Measurements from ENCODE around the gene FAM184A. TPM values are rescaled to one million over a fixed set of nuclear protein-coding genes. Genes with fewer than 3 reads are reported as not detected.

Gene FAM184A
- total and polyA plus RNA-seq, 2 of the 8 experiments (the other 6 are each of a cell fraction or from before 2014, with no cell fraction given), result 6.3 to 11.3 TPM

- peaks cover 0 to 4% of the 10 kb centered on the region in 2 experiments; a peak in 1 of 4 replicates for H3K79me2 ChIP-seq (ENCODE audit: control insufficient read depth in 1 of 2, insufficient read depth in 2 of 2, low read length in 2 of 2)
- FAIRE-seq, result no peak
- no peak overlapping the region for H2BK20ac ChIP-seq (ENCODE audit: low read length)
- no peak overlapping the region for H2BK12ac ChIP-seq (ENCODE audit: low read depth, low read length)
- peaks cover 0 to 8% of the 10 kb centered on the region in 2 experiments; a peak in 2 of 4 replicates for H3K9me3 ChIP-seq (ENCODE audit: insufficient read depth in 2 of 2, low read depth in 1 of 2, low read length in 1 of 2)
- no peak overlapping the region for H3K4ac ChIP-seq (replicated peaks; ENCODE audit: insufficient read length, low read depth, low read length)
- ChIA-PET CTCF (ENCODE audit: partially characterized antibody) (interaction anchor here (1.0 kb wide), 1 partner anchor 11 kb away, joined by 3 read pairs; no protein-coding TSS in a partner anchor), POLR2A (ENCODE audit: partially characterized antibody) (no interaction called here)
- no peak overlapping the region for H2BK5ac ChIP-seq (ENCODE audit: low read depth, low read length)
- no peak overlapping the region for H2BK15ac ChIP-seq (ENCODE audit: low read length)
- H4K20me1 ChIP-seq (replicated peaks in 1 of 2; ENCODE audit: control insufficient read depth in 1 of 2, insufficient read depth in 2 of 2, low read length in 2 of 2), result no peaks in the 10 kb centered on the region
- no peak overlapping the region for H2AK5ac ChIP-seq (ENCODE audit: low read depth, low read length)
- no peaks in the 10 kb centered on the region for H3K27me3 ChIP-seq (replicated peaks in 1 of 4; ENCODE audit: control insufficient read depth in 3 of 4, extremely low read depth in 1 of 4, insufficient read depth in 3 of 4, low read length in 3 of 4)
- no peak overlapping the region for H3K4me3 ChIP-seq (ENCODE audit: extremely low read depth in 1 of 4, insufficient read depth in 2 of 4, low read depth in 3 of 4, low read length in 4 of 4)
- H3K18ac ChIP-seq (ENCODE audit: extremely low read depth, low read length), result no peak overlapping the region
- H3K14ac ChIP-seq (ENCODE audit: insufficient read length), result no peak overlapping the region
- H3K36me3 ChIP-seq (ENCODE audit: control insufficient read depth in 2 of 4, insufficient read depth in 4 of 4, low read length in 3 of 4), result no peaks in the 10 kb centered on the region
- H4K91ac ChIP-seq (replicated peaks; ENCODE audit: insufficient read length, low read length), result no peak overlapping the region
- H3K23ac ChIP-seq (ENCODE audit: insufficient read length), result no peak overlapping the region
- H2AFZ ChIP-seq (ENCODE audit: low read length), result no peak overlapping the region
- no peaks in the 10 kb centered on the region; the same call in 1 of the 2 replicates for H3K79me1 ChIP-seq (ENCODE audit: low read depth, low read length)
- H3K23me2 ChIP-seq (ENCODE audit: low read depth, low read length), result no peaks in the 10 kb centered on the region
- DNase-seq (ENCODE audit: low read depth in 1 of 2, low spot score in 2 of 2), result no peak
- H3K4me1 ChIP-seq (replicated peaks in 1 of 4; ENCODE audit: control insufficient read depth in 3 of 4, insufficient read depth in 4 of 4, low read length in 3 of 4), result no peaks in the 10 kb centered on the region
- H4K8ac ChIP-seq (ENCODE audit: extremely low read depth, insufficient read depth, low read length), result no peak overlapping the region
- no peak overlapping the region for H3K4me2 ChIP-seq (ENCODE audit: insufficient read depth in 1 of 2, low read depth in 2 of 2, low read length in 2 of 2)
- H3K9ac ChIP-seq (replicated peaks in 1 of 4; ENCODE audit: extremely low read depth in 1 of 4, low read depth in 3 of 4, low read length in 3 of 4), result no peak overlapping the region
- H3K27ac ChIP-seq (ENCODE audit: low read depth, low read length), result no peak overlapping the region
- H3K56ac ChIP-seq (replicated peaks; ENCODE audit: insufficient read length, low read depth, low read length), result no peak overlapping the region
- no peak overlapping the region for H4K5ac ChIP-seq (ENCODE audit: insufficient read length, low read depth, low read length)
- no peak overlapping the region for H2BK120ac ChIP-seq (replicated peaks; ENCODE audit: low read depth, low read length)
- TF ChIP-seq USF2 (IDR thresholded peaks at IDR 0.05; ENCODE audit: low read length) (no peak), ASH2L (IDR thresholded peaks at IDR 0.05; ENCODE audit: low read length) (no peak), MAX (IDR thresholded peaks at IDR 0.05) (no peak), SP4 (IDR thresholded peaks at IDR 0.05; ENCODE audit: low read length) (no peak), SRF (IDR thresholded peaks at IDR 0.05; ENCODE audit: low read depth, low read length) (no peak), CBX8 (IDR thresholded peaks at IDR 0.05; ENCODE audit: borderline replicate concordance, low read depth, low read length) (no peak), SIN3A (conservative IDR thresholded peaks at IDR 0.05 in 1 of 2, IDR thresholded peaks at IDR 0.05 in 1 of 2; ENCODE audit: low read depth in 1 of 2, low read length in 2 of 2) (no peak), TAF7 (optimal IDR thresholded peaks at IDR 0.05; ENCODE audit: borderline replicate concordance, low read depth, low read length) (no peak)
Observed at GRCh38 chr6:118945217-118945616, 133.2 kb downstream of the FAM184A start.
